Left renal cortex interstitium (tissue), 4 donors: ENCODE measurements around the gene ACVR2A. TPM values are rescaled to one million over a fixed set of nuclear protein-coding genes. Genes with fewer than 3 reads are reported as not detected.

Experiments used
- DNase-seq, 4 donors: peaks; one replicate each; pipeline ENCODE4 v3.0.0-alpha.2; 2013; ENCODE audit warnings: low read depth in 4 of 4, low spot score in 2 of 4, missing footprints in 1 of 4
- polyA plus RNA-seq, 4 donors: library from polyadenylated mRNA; unstranded; fragments of 120-200 nt; gene quantifications; one replicate each; pipeline ENCODE4 v1.2.1, GENCODE V29; 2013; ENCODE audit not compliant: insufficient read length in 4 of 4

Gene ACVR2A
- polyA plus RNA-seq, 4 donors: 22.4 to 28.0 (median 24.5) TPM

DNA sequence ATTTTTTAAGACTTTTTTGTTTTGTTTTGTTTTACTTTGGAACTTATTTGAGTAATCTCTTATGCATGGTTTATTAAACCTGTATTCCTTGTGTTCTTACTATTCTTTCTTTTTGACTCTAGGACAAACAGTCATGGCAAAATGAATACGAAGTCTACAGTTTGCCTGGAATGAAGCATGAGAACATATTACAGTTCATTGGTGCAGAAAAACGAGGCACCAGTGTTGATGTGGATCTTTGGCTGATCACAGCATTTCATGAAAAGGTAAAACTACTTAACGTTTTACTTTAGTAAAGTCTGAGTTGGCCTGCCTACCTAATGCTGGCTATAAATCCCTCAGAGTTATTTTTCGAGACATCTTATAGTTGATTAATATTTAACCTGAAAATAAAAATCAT is 72.3 kb downstream of the ACVR2A start:
- DNase-seq: no peak

DNA sequence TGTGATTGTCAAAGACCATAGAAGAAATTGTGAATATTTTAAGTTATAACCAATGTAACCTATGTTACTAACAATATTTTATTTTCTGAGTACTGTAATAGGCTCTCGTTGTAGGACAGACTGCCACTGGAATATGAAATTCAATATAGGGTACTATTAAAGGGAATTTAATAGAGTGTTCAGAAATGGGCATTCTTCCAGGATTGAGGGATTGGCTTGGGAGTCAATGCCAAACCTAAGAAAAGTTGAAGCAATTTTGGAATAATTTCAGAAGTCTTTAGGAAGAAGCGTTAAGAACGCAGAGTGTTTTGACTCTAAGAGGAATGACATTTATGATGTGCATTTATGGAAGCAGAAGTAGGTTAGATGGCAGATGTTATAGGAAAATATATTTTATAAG is 79.0 kb downstream of the ACVR2A start:
- DNase-seq: no peak

DNA sequence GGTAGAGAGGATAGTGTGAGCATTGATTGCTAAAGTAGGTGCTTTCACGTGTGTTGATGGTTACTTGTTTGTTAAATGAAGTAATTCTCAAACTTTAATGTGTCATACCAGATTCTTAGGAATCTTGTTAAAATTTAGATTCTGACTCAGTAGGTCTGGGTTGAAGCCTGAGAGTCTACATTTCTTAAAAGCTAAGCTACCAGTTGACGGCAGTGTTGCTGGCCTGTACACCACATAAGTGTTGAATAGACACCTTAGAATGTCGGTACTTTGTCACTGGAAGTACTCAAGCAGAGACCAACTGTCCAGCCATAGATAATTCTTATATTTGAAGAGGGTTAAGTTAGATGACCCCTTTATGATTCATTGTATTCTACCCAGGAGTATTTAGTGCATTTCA is 79.8 kb downstream of the ACVR2A start:
- DNase-seq: no peak

DNA sequence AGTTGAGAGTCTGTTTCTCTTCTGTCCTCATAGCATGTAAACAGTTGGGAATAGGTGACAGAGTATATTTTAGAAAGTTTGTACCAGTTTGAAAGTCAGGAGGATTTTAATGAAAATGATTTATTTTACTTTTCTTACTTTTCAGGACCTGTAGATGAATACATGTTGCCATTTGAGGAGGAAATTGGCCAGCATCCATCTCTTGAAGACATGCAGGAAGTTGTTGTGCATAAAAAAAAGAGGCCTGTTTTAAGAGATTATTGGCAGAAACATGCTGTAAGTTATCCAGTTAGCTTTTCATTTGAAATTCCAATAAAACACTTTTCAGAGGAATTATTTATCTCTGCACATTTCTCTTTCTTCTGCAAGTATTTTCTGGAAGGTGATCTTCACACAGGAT is 81.1 kb downstream of the ACVR2A start:
- DNase-seq: no peak

DNA sequence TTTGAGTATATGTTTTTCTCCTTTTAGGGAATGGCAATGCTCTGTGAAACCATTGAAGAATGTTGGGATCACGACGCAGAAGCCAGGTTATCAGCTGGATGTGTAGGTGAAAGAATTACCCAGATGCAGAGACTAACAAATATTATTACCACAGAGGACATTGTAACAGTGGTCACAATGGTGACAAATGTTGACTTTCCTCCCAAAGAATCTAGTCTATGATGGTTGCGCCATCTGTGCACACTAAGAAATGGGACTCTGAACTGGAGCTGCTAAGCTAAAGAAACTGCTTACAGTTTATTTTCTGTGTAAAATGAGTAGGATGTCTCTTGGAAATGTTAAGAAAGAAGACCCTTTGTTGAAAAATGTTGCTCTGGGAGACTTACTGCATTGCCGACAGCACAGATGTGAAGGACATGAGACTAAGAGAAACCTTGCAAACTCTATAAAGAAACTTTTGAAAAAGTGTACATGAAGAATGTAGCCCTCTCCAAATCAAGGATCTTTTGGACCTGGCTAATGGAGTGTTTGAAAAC is 82.3 kb downstream of the ACVR2A start:
- DNase-seq: no peak

DNA sequence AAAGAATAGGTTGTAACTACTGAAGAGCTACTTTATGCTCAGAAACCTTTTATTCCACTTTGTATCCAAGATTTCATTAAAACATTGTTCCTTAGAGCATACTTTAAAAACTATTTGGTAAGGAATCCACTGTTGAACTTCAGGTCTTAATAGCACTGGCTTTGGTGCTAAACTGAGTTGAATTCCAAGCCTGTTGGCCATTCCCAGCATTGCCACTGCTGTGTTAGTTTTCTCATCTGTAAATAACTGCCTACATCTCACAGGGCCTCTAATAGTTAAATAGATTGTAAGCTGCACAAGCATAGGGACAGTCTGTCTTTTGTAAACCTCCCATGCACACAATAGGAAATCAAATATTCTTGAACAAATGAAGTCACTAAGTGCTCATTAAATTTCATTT is 89.1 kb downstream of the ACVR2A start:
- no peak for DNase-seq

DNA sequence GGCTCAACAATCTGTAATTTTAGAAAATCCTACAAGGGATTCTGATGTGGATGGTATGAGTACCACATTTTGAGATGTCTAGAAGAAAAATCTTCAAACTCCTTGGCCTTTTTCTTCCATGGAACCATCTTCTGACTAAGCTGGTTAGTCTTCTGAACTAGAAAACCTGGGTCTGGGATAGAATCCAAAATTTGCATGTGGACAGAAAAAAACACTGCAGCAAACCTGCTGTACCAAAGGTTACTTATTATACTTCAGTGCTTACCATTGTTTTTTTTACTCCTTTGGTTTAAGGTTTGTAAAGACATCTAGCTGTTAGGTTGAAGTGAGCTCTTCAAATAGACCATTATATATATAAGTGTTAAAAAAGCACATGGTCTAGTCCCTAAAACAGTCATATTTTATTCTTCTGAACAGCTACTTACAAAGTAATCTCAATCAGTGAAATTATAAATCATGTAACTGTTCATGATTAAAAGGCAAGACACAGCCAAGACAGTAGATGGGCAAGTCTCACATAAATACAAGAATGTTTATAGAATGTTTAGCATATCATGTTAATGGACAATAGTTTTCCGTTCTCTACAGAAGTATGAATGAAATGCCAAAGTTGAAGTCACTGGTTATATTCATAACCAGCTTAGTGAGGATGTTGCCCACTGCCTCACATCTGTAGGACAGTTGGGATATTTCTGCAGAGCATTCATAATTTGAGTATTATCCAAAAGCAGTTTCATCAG is 90.2 kb downstream of the ACVR2A start:
- DNase-seq: no peak

DNA sequence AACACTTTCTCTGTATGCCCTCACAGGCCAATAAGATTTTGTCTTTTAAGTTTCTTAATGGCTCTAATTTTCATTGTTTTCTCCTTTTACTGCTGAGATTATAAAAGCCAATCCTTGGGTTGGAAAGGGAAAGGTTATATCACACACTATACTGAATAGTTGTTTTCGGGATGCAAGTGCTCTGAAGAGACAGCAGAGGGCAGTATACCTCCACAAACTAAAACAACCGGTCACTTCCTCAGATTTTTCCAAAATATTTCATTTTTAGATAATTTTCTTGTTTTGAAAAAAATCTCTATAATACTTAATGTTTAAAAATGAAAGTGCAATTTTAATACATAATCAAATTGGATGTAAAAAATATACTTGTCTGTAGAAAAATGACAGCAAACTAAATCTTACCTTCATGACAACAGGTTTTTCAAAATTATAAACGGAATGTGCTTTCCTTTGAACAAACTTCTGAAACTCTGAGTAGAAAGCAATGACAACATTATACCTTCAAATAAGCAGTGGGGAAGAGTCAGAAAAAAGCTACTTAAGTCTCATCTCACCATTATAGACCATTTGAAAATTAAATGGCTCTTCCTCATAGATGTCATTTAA is 93.0 kb downstream of the ACVR2A start:
- no peak for DNase-seq

DNA sequence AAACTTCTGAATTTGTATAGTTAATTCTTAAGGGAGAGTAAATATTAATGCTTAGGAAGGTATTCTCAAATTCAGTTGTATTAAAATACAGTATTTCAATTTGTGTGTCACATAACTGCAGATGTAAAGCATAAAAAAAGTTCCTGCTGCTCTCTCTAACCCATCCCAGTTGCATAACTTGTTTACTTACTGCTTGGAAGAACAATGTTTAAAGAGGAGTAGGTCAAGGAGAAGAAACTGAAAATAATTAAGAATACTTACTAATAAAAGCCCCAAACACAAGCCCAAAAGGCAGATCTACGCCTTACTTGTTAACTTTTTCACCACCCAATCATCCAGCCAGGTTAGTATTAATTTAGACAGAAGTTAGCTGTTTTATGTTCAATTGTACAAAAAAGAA is 94.5 kb downstream of the ACVR2A start:
- DNase-seq: no peak

DNA sequence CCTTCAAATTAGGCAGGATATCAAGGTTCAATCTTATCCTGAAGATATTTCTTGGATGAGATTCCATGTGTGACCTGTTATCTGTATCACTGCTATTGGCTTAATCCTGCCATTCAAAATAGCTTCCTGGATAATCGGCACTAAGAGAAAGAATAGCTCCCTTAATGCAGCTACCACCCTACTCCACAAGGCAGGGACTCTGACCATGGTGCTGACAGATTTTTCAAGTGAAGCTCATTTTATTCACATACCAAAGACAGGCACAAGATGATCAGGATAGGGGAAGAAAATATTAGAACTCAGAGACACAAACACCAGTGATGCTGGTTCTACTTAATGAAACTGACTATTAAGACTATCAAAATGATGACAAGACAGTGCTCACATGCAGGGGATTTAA is 100.8 kb downstream of the ACVR2A start:
- no peak for DNase-seq

DNA sequence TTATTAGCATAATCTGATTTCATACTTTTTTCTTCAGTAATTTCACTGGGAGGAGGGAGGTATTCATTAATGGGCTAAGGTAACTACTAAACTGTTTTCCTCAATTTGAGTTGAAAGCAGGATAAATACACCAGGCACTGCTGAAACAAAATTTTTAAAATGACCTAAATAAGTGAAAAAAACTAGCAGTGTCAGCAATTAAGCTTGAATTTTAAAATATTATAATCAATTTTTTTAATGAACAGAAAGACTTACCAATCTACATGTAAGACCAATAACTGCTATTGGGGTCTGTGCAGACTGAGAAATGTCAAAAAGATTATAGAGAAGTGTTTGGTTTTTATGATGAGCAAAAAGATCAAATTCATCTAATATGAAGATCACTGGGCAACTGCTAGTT is 107.3 kb downstream of the ACVR2A start:
- DNase-seq: no peak

DNA sequence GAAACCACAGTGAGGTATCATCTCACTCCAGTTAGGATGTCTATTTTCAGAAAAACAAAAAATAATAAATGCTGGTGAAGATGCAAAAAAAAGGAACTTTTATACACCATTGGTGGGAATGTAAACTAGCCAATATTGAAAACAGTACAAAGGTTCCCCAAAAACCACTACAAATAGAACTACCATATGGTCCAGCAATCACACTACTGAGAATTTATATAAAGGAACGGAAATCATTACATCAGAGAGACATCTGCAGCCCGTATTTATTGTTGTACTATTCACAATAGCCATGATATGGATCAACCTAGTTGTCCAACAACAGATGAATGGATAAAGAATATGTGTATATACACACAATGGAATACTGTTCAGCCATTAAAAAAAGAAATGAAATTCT is 123.7 kb downstream of the ACVR2A start:
- no peak for DNase-seq

DNA sequence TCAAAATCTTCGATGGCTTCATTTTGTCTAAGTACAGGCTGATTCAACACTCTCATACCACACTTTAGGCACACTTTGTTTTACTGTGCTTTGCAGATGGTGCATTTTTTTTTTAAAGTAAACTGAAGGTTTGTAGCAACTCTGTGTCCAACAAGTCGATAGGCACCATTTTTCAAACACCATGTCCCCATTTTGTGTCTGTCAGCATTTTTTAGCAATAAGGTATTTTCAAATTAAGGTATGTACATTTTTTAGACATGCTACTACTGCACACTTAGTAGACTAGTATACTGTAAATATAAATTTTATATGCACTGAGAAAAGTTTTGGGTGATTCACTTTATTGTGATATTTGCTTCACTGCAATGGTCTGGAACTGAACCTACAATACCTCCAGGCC is 131.3 kb downstream of the ACVR2A start:
- DNase-seq: no peak

DNA sequence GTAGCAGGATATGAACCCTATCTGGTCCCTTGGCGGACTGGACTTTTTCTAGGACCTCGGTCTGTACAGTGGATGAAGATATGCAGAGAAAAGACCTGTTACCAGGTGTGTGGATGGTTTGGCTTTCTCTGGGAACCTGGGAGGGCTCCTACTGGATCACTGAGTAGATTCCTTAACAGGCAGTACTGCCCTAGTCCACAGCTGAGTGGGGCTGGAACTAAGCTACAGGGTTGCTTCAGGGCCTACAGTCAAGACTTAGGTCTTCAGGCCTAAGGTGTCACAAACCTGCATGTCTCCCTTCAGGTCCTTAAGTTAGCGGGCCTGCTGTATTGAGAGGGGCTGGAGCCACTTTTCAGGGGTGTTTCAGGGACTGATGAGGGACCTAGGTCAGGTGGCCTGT is 132.8 kb downstream of the ACVR2A start:
- DNase-seq: no peak

Other genes with a start within 250 kb of the ACVR2A start
- gene ORC4, start 175.7 kb downstream of the ACVR2A start, polyA plus RNA-seq: 100 to 1,000 TPM in 3 of 4 donors, 10 to 100 TPM in 1; 100.0 to 141 (median 113) TPM
- 10 to 100 TPM; 44.4 to 57.7 (median 46.5) TPM for gene MBD5, start 176.1 kb downstream of the ACVR2A start, polyA plus RNA-seq